Islet precursor cell (in vitro differentiated cells): Measurements from ENCODE around the gene ITGAE.
"Not testable (repeated sequence)": the region's sequence is repeated elsewhere in the genome, so short reads cannot be mapped to it uniquely, and the experiment has no call there.

ENCODE experiments used
- DNase-seq: peaks from one replicate; pipeline ENCODE4 v3.0.0-alpha.2; 2018

Gene ITGAE

GRCh38 chr17:3759597-3760216, 41.3 kb downstream of the ITGAE start:
- no peak for DNase-seq

GRCh38 chr17:3755335-3756030, 45.5 kb downstream of the ITGAE start:
- peak; percentile 50 for DNase-seq

GRCh38 chr17:3754458-3755334, 46.3 kb downstream of the ITGAE start:
- DNase-seq, result peak; percentile 99

GRCh38 chr17:3754066-3754457, 46.9 kb downstream of the ITGAE start:
- no peak for DNase-seq

- DNase-seq, result peak; percentile 49
Observed at GRCh38 chr17:3753624-3754023, 47.4 kb downstream of the ITGAE start.

- no peak for DNase-seq
Observed at GRCh38 chr17:3751836-3752235, 49.2 kb downstream of the ITGAE start.

GRCh38 chr17:3750926-3751325, 50.1 kb downstream of the ITGAE start:
- DNase-seq, result peak; percentile 51

GRCh38 chr17:3750296-3750695, 50.7 kb downstream of the ITGAE start:
- DNase-seq, result peak; percentile 54

- DNase-seq, result peak; percentile 55
Observed at GRCh38 chr17:3748576-3748975, 52.4 kb downstream of the ITGAE start.

GRCh38 chr17:3747805-3748204, 53.2 kb downstream of the ITGAE start:
- DNase-seq, result peak; percentile 51

- no peak for DNase-seq
Observed at GRCh38 chr17:3745071-3745470, 55.9 kb downstream of the ITGAE start.

GRCh38 chr17:3744014-3744413, 57.0 kb downstream of the ITGAE start:
- no peak for DNase-seq

- no peak for DNase-seq
Observed at GRCh38 chr17:3740611-3741073, 60.3 kb downstream of the ITGAE start.

GRCh38 chr17:3739422-3740124, 61.4 kb downstream of the ITGAE start:
- no peak for DNase-seq

- no peak for DNase-seq
Observed at GRCh38 chr17:3738562-3739295, 62.3 kb downstream of the ITGAE start.

- DNase-seq, result no peak
Observed at GRCh38 chr17:3735515-3735914, 65.5 kb downstream of the ITGAE start.

GRCh38 chr17:3734911-3735276, 66.1 kb downstream of the ITGAE start:
- DNase-seq, result not testable (repeated sequence)

GRCh38 chr17:3732210-3732621, 68.8 kb downstream of the ITGAE start:
- DNase-seq, result no peak

- DNase-seq, result no peak
Observed at GRCh38 chr17:3730881-3731429, 70.0 kb downstream of the ITGAE start.

- DNase-seq, result no peak
Observed at GRCh38 chr17:3729881-3730280, 71.1 kb downstream of the ITGAE start.

- DNase-seq, result not testable (repeated sequence)
Observed at GRCh38 chr17:3728099-3728498, 72.9 kb downstream of the ITGAE start.

- no peak for DNase-seq
Observed at GRCh38 chr17:3727041-3727440, 73.9 kb downstream of the ITGAE start.
